Sigmoid colon (tissue), 4 donors: Measurements from ENCODE around the gene ALS2.

Experiments
- CTCF ChIP-seq, 4 experiments: fragments of 450-650 bp in 3 of 4; fragments of 200-600 bp in 1 of 4; IDR thresholded peaks; one replicate each; pipeline ENCODE4 v1.5.1; 2016 to 2019; ENCODE audit warnings: antibody characterized with exemption in 4 of 4, mild to moderate bottlenecking in 3 of 4, moderate library complexity in 2 of 4
- EP300 ChIP-seq, 4 donors: sonication (generic); formaldehyde crosslinking; IDR thresholded peaks; one replicate each; pipeline ENCODE4 v1.6.1; 2017; ENCODE audit warnings: antibody characterized with exemption in 4 of 4
- POLR2A ChIP-seq, 2 donors: fragments of 450-650 bp; IDR thresholded peaks; one replicate each; pipeline ENCODE4 v1.6.1; 2016; ENCODE audit warnings: antibody characterized with exemption in 2 of 2, mild to moderate bottlenecking in 2 of 2, moderate library complexity in 2 of 2
- POLR2AphosphoS5 ChIP-seq, 4 donors: sonication (generic); formaldehyde crosslinking; IDR thresholded peaks; one replicate each; pipeline ENCODE4 v1.6.1; 2017; ENCODE audit warnings: antibody characterized with exemption in 4 of 4

DNA sequence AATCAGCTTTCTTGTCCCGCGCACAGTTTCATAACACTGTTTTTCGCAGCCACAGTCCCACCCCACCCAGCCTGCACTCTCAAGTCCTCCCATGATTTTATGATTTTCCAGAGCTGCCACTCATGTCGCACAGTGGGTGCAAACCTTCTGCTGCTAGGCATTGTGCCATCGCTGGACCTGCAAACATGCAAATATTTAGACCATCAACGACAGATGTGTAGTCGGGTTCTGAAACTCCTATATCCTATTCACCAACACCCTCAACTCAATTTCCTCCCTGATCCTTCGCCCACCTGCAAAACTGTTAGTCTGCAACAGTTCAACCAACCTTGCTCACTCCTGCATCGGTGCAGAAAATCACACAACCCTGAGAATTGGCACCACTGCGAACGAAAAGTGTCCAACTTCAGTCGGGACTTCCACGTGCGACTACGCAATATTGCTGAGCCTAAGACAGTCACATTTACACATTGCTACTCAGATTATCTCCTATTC lies 871 bp upstream of the ALS2 start:
- TF ChIP-seq CTCF (IDR thresholded peaks at IDR 0.05) (no peak), POLR2A (IDR thresholded peaks at IDR 0.05) (no peak), POLR2AphosphoS5 (IDR thresholded peaks at IDR 0.05) (no peak), EP300 (IDR thresholded peaks at IDR 0.05) (no peak)
